NCI-H187 (cell line): ENCODE data around the gene UTRN.

ENCODE experiments used
- DNase-seq, 2 experiments: peaks; one replicate each; lab custom pipeline; 2025; lab: John Stamatoyannopoulos, UW

The UTRN gene

DNA sequence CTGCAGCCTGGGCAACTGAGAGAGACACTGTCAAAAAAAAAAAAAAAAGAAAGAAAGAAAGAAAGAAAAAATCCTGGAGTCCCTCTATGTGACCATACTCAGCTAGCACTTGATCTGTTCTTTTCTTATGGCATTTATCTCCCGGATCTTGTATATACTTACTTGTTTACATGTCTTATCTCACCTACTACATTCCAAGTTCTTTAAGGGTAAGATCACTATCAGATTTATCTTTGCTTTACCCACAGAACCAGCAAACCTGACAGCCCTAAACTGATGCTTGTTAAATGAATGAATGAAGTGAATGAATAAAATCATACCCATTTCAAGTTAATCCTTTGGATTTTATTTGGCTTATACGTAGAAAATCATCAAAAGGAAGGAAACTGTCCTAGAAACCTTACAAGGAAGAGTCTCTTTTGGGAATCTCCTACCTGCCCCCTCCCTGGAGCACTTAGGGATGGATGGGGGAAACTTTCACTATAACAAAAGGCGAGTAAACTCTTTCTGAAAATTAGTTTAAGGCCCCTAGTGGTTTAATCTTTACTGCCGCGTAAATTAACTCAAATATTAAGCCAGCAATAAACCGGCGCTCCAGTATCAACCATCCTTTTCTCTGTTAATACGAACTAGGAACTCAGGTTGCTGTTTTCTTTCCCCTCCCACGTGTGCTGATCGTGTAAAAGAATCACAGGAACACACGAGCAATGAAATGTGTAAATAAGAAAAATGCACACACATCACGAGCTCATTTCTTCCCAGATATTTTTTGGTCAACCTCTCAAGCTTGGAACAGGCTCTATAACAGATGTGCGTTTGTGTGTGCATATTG lies 1.3 kb upstream of the UTRN start:
- no peak for DNase-seq

DNA sequence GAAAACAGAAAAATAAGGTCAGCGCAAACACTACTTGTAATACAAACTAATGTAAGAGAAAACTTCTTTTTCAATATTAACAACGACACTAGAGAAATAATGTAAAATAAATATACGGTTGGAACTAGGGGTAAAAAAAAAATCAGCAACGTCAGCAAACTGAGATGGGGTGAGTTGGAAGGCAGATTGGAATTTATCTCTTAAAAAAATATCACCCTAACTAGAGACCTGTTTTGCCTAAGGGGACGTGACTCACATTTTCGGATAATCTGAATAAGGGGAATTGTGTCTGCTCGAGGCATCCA lies 705 bp upstream of the UTRN start:
- DNase-seq: no peak

DNA sequence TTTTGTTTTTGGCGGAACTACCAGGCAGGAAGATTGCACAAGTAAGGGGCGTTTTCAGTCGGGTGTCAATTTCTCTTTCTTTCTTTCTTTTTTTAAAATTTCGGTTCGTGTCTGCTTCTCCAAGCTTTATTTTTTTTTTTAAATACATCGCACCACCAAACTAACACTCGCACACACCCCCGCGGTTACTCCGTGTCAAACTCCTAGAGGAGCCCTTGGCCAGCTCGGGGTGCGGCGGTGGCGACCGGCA lies 338 bp downstream of the UTRN start:
- no peak for DNase-seq

DNA sequence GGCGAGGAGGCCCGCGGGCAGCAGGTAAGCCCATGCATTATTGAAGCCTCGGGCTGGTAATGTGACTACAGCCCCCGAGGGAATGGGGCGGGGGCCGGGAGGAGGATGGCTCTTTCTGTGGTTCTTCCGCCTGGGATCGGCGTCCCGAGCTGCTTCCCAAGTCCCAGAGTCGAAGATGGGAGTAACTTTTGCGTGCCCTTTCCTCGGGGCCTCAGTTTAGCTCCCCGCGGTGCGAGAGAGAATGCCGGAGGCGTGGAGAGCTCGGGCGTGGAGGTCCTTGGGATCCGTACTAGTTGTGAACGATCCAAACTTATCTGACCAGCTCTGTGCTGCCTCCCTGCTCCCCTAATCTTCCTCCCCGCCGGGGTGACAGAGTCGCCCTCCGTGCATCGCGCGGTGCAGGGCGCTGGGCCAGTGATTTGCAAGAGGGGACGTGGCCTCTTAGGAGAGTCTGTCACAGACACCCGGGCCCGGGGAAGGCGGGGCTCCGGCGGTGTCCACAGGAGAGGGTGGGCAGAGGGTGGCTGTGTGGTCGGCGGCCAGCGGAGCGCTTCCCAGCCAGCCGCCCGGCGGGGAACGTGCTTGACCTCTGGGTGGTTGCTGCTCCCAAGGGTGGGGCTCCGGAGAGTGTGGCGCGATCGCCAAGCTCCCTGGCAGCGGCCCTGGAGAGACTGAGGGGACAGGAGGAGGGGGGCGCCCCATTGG lies 815 bp downstream of the UTRN start:
- no peak for DNase-seq

DNA sequence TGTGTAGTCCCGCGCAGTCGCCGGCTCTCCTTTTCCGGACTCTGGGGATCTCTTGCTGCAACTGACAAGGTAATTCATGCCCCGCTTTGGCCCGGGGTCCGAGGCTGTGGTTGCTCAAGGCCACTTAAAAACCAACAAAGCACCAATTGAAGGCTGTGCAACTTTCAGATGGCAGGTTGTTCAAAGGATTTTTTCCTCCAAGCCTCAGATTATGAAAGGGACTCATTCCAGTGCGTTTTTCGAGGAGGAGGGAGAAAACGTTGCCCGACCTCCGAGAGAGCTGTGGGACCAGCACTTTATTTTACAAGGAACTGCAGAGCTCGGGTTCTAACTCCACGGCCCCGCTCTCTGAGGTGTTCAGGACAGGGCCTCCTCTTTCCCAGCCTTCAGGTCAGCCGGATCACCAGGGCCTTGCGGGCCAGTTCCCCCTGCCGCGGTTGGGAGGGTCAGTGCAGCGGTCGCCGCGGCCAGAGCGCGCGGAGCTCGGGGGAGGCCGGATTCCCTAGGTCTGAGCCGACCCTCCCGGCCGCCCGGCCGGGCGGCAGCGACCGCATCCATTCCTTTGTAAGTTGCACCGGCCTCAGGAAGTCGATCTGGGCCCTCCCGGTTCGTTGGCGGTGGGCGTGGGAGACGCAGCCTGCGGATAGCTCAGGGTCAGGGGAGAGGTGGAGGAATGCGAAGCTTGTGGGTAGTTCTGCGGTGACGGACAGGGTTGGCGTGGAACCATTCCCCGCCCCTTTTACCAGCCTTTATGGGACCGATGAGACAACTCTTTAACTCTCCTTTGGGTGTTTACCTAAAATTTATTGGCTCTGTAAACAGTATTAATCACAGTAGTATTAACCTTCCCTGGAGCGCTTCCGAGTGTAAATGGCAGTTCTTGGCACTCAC lies 1.6 kb downstream of the UTRN start:
- no peak for DNase-seq

DNA sequence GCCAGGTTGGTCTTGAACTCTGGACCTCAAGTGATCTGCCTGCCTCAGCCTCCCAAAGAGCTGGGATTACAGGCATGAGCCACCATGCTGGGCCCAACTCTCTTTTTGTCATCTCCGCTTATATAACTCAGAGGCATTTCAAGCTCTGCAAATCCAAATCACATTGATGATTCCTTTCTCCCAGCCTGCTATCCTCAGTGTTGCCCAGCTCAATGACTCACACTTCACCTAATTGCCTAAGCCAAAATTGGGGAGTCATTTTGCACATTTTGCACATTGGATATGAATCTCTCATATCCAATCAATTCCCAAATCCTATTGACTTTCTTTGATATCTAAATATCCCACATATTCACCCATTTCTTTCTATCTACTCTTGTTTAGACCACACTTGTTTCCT lies 3.9 kb downstream of the UTRN start:
- DNase-seq: no peak

DNA sequence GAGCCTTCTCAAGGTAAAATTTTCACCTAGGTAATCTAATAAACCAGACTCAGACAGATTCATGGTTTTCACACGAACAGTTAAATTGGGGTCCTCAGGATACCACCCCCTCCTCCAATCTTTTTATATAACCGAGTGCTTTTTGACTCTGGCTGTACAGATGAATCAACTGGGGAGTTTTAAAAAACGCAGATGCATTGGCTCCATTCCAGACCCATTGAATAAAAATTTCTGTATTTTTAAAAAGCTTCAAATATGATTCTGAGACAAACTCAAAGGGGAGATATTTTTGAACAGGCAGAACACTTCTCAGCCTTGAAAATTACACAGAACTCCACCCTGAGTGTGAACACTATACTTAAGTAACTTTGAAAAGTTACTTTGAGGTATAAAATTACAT lies 7.2 kb downstream of the UTRN start:
- DNase-seq: no peak

DNA sequence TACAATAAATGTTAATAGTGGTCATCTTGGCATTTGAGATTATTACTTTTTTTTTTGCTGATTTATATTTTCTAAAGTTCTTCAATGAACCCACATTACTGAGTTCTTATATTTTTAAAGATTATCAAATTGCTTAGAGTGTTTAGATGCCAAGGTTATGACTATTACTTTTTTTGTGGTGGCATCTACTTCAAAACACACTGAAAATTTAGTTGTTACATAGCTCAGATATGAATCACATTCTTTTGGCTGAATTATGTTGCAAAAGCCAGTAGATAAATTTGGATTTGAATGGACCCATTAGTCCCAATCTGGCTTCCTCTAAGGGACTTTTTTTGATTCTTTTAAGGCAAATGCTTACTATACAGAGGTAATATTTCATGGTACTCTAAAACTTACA lies 8.9 kb downstream of the UTRN start:
- DNase-seq: no peak

DNA sequence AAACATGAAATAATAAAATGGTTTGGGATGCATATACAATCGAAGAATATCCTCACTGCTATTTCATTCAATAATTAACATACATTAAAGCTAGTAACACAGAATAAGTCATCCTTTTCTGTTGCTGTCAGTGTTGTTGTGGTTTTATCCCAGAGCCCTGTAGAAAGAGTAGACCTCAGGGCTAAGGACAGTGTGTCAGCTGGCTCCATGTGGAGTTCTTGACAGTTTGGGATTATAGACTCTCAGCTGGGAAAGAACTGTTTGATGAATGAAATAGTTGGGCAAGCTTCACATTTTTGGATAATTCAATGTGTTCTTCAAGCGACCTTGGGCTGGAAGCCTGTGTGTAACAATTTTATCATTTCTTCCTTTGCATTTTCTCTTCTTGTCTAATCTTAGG lies 10.1 kb downstream of the UTRN start:
- DNase-seq: no peak

DNA sequence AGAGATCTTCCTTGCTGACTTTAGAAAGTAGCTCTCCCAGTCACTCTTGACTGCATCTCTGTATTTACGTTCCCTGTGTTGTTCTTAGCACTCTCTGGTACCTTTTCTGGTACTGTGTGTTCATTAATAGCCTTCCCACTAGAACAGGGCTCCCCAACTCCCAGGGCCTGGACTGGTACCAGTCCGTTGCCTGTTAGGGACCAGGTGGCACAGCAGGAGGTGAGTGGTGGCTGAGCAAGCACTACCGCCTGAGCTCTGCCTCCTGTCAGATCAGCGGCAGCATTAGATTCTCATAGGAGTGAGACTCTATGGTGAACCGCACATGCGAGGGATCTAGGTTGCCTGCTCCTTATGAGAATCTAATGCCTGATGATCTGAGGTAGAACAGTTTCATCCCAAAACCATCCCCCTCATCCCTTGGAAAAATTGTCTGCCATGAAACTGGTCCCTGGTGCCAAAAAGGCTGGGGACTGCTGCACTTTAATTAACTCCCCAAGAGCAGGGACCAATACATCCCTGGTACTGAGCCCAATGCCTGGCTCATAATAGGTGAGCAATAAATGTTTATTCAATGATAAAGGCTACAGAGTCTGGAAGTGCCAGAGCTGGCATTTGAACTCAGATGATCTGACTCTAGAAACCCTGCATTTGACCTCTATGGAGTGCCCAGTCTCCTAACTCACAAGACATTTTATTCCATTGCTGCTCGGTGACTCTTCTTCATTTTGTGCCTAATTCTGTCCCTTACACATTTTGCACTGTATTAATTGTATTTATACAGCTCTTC lies 11.0 kb downstream of the UTRN start:
- DNase-seq: no peak

DNA sequence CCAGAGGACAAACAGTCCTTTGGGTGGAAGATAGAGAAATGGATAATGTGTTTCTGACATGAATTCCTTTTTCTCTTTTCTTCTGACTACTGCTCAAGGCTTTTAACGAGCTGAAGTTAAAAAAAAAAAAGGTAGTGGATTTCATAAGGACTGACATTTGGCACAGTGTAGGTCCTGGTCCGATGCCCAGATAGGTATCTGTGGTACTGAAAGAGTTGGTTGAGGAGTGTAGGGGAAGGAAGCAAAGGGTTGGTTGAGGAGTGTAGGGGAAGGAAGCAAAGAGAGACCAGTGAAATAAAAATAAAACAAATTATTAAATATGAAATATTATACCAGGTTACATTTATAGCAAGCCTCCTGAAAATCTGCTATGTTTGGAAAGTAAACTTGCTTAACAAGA lies 11.8 kb downstream of the UTRN start:
- no peak for DNase-seq

DNA sequence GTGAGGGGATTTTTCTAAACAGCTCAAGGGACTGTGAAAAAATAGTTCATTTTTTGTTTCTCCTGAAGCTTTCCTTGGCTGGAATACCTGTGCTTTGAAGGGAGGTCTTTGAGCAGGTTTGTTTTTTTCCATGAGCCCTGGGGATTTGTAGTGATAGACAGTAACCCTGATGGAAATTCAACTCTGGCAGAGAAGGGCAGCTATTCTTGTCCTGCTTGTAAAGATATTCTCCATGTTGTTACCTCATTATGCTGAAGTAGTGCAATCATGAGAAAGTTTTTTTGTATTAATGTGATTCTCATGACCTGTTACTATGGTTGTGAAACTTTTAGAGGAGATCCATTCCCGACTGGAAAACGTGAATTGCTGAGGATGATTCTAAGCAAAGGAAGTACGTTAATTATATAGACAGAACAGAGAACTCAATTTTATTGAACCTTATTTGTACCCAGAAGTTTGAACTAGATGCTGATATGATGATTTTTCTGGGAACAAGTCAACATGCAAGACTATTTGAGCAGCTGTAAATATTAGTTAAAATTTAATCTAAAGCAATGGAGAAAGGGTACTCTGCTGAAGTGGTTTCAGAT lies 12.5 kb downstream of the UTRN start:
- DNase-seq: no peak

DNA sequence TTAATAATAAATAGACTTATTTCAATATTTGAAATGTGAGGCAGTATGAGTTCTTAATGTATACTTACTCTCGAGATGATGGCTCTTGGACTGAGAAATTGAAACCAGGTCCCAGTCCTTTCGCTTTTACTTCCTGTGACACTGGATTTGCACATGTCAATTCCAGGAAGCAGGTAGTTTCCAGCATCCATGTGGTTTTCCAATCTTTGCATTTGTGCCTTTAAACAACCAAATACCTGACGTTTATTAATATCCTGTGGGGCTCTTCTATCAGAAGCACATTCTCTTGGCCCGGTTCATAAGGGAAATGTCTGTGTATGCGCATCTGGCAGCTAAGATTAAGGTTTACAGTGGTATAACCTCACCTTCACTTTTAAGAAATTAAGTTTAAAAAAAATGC lies 13.1 kb downstream of the UTRN start:
- DNase-seq: no peak

DNA sequence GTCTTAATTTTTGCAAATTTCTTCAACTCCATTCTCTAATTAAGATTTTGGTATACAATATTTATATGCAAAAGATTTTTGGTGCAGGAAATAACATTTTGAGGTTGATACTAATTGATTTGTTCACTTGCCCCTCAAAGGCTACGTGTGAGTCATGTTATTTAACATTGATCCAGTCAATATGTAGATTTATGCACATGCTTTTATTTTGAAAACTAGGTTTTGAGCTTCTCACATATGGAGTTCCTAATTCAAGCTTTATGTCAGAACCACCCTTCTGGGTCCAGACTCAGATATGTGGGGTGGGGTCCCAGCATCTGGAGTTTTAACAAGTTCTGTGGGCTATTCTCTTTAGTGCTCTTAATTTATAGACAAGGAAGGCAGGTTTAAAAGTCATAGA lies 13.8 kb downstream of the UTRN start:
- no peak for DNase-seq

DNA sequence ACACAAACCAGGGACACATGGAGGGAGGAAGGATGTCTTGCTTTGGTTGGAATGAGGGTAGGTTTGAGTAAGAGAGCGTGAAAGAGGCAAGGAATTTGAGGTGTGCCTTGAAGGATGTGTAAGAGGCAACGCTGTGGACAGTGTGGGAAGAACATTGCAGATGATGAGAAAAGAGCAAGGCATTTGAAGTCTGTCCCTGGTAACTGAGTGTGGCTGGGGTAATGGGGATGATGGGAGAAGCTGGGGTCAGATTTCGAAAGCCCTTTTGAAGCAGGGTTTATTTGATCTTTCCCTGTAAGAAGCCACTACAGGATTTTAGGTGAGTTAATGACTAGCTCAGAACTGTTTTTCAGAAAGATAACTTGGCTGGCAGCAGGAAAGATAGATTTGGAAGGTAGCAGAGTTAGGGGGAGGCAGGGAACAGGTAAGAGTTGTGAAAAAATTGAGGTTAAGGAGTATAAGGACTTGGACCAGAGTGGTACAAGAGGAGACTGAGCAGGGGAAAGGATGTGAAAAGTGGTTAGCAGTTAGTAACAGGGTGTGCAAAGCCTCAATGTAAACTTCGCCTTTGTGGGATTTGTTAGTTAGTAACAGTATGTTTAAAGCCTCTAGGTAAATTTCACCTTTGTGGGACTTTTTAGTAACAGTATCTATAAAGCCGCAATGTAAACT lies 17.7 kb downstream of the UTRN start:
- DNase-seq: no peak

DNA sequence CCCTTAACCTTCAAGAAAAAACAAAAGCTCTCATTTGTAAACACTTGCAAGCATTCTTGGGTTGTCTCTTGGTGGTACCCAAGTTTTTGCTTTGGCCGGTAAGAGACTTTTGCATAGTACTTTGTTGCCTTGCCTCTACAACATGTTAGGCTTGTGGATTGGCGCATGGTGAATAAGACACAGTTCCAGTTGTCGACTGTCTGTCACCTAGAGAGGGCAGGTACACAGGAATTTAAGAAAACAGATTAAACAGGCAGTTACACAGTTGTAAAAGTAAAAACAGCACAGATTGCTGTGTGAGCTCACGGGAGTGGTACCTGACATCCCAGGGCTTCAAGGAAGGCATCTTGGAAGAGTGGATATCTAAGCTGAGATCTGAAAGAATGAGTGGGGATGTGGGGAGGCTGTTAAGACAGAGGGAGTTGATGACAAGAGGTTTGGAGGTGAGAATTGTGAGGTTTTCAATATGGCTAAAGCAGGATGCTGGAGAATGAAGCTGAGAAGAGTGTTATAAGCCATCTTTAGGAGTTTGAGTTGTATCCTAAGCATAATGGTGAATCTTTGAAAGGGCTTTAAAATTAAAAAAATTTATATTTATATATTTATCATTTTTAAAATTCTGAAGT lies 19.2 kb downstream of the UTRN start:
- no peak for DNase-seq

DNA sequence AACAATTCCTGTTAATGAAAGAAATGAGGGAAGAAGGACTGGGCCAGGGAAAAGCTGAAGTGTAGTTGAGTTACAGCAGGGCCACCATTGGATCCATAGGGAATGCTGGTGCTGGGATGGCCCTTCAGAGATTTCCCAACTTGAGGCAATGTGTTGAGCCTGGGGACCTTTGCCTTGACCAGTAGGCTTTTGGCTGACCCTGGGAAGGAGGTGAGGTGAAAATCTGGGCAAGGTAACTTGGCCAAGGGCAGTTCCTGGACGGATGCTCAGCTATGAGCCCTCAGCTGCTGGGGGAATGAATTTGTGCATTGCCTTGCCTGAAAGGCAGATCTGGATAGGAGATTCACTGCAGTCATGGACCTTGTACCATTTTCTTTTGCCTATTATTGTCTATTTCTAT lies 20.4 kb downstream of the UTRN start:
- no peak for DNase-seq

DNA sequence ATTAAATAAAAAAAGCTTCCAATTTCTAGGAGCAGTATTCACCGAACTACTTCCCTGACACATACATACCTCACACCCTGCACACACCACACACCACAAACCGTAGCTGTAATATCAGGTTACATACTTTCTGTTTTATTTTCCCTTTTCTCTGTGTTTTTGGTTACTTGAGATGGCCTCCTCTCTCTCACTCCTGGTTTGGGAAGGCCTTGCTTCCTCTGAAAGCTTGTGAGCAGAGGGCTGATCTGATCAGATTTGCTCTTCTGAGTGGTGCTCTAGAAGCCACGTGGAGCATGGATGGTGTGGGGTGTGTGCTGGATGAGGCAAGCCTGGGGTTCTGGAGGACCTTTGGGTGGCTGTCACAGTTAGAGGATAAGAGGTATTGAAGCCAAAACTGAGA lies 20.9 kb downstream of the UTRN start:
- no peak for DNase-seq

DNA sequence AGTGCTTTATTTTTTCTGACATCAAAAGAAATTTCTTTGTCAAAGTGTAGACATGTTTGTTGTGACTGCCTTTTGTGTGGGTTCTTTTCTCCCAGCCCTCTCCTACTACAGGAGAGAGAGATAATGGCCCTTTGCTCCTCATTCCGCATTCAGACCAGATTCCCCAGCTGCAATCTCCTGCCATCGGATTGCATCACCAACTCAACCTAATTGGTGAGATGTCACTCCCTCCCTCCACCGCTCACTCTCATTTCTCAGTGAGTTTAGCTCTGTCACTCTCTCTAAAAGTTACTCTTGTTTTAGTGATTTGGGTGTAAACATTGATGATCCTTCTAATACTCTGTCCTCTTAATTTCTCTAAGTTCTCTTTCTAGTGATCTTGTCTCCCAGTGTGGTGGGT lies 22.7 kb downstream of the UTRN start:
- DNase-seq: no peak

DNA sequence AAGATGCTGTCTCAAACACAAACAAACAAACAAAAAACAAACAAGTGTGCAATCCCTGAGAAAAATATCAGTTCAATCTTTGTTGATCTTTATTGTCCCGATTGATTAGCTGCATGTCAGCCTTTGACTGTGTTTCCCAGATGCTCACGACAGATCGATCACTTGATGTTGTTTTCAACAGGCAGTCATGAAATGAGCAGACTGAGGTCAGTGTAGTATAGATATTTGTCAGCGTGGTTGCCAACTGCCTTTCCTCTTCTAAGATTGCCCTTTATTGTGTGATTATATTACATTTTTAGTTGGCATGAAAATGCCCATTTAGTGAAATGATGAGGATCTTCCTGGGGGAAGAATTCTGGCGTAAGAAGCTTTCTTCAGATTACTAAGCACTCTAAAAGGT lies 25.6 kb downstream of the UTRN start:
- no peak for DNase-seq

DNA sequence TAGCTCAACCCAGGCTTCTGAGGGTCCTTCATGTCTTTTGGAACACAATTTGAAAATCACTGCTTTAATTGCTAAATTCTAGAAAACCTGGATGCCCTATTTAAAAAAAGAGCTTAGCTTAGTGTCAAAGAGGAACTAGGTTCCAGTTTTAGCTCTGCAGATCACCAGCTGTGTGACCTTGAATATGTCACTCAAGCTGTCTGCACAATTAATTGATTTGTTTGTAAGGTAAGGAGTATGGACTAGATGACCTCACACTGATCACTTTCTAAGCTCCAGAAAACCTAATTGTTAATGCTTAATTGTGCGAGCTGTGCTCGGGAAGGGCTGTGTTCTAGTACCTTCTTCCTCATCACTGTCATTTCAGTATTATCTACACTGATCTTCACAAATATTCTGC lies 26.2 kb downstream of the UTRN start:
- no peak for DNase-seq
